ENCODE measurements around the gene KIF20B.

Gene KIF20B

GRCh38 chr10:89701242-89702120 is at the start of gene KIF20B:
Gene KIF20B (plus strand): TSS chr10:89701590. CDS start chr10:89705295, 3,705 bp downstream.
- DNase-seq: peak; percentile 95

- DNase-seq: no peak
Observed at GRCh38 chr10:89651916-89652573, 49.3 kb upstream of the KIF20B start.

- DNase-seq: no peak
Observed at GRCh38 chr10:89652806-89653370, 48.5 kb upstream of the KIF20B start.

- DNase-seq: no peak
Observed at GRCh38 chr10:89653410-89653869, 48.0 kb upstream of the KIF20B start.

GRCh38 chr10:89655722-89656121 is 45.7 kb upstream of the KIF20B start:
- DNase-seq: no peak

- no peak for DNase-seq
Observed at GRCh38 chr10:89657302-89657701, 44.1 kb upstream of the KIF20B start.

- no peak for DNase-seq
Observed at GRCh38 chr10:89659143-89660131, 42.0 kb upstream of the KIF20B start.

- no peak for DNase-seq
Observed at GRCh38 chr10:89662596-89662995, 38.8 kb upstream of the KIF20B start.

GRCh38 chr10:89663144-89663543 is 38.2 kb upstream of the KIF20B start:
- no peak for DNase-seq

GRCh38 chr10:89664203-89664602 is 37.2 kb upstream of the KIF20B start:
- DNase-seq: no peak

- DNase-seq: no peak
Observed at GRCh38 chr10:89665302-89665701, 36.1 kb upstream of the KIF20B start.

GRCh38 chr10:89666138-89666537 is 35.3 kb upstream of the KIF20B start:
- no peak for DNase-seq

GRCh38 chr10:89668386-89669071 is 32.9 kb upstream of the KIF20B start:
- DNase-seq: no peak

- DNase-seq: no peak
Observed at GRCh38 chr10:89669985-89670384, 31.4 kb upstream of the KIF20B start.

GRCh38 chr10:89670926-89671325 is 30.5 kb upstream of the KIF20B start:
- DNase-seq: no peak

GRCh38 chr10:89677341-89677740 is 24.0 kb upstream of the KIF20B start:
- DNase-seq: no peak

- no peak for DNase-seq
Observed at GRCh38 chr10:89679986-89680385, 21.4 kb upstream of the KIF20B start.

- DNase-seq: no peak
Observed at GRCh38 chr10:89683883-89684282, 17.5 kb upstream of the KIF20B start.

- no peak for DNase-seq
Observed at GRCh38 chr10:89684604-89685003, 16.8 kb upstream of the KIF20B start.

GRCh38 chr10:89685936-89686335 is 15.5 kb upstream of the KIF20B start:
- no peak for DNase-seq

- no peak for DNase-seq
Observed at GRCh38 chr10:89690027-89690426, 11.4 kb upstream of the KIF20B start.

- DNase-seq: no peak
Observed at GRCh38 chr10:89692416-89692815, 9.0 kb upstream of the KIF20B start.
